Hematopoietic multipotent progenitor cell treated with erythropoietin and hydrocortisone succinate and interleukin-3 and kit ligand, for 17 days (in vitro differentiated cells): ENCODE data around the gene PCDHB6.
"Not testable (repeated sequence)": the region's sequence is repeated elsewhere in the genome, so short reads cannot be mapped to it uniquely, and the experiment has no call there.

Source experiments
- DNase-seq: peaks from one replicate; pipeline ENCODE4 v3.0.0-alpha.2; 2015; ENCODE audit warnings: low spot score

Gene PCDHB6

GRCh38 chr5:141149812-141150211 is at the start of gene PCDHB6:
Gene PCDHB6, plus strand, starts transcription at chr5:141150057. Its CDS starts 201 bp downstream, at chr5:141150258.
- DNase-seq = no peak

GRCh38 chr5:141100243-141100805 is 49.5 kb upstream of the PCDHB6 start, which contains the start of gene PCDHB3:
Gene PCDHB3, plus strand, starts transcription at chr5:141100473. Its CDS starts 177 bp downstream, at chr5:141100650.
- DNase-seq = no peak

GRCh38 chr5:141101059-141101458 is 48.8 kb upstream of the PCDHB6 start:
- no peak for DNase-seq

- DNase-seq = not testable (repeated sequence)
Observed at GRCh38 chr5:141102070-141102469, 47.8 kb upstream of the PCDHB6 start.

GRCh38 chr5:141102471-141102870 is 47.4 kb upstream of the PCDHB6 start:
- DNase-seq = not testable (repeated sequence)

GRCh38 chr5:141105350-141105749 is 44.5 kb upstream of the PCDHB6 start:
- DNase-seq = no peak

GRCh38 chr5:141119250-141119649 is 30.6 kb upstream of the PCDHB6 start:
- no peak for DNase-seq

GRCh38 chr5:141121563-141121962 is 28.3 kb upstream of the PCDHB6 start, which contains the start of gene PCDHB4:
Gene PCDHB4, plus strand, starts transcription at chr5:141121818. Its CDS starts 181 bp downstream, at chr5:141121999.
- DNase-seq = no peak

GRCh38 chr5:141121985-141122384 is 27.9 kb upstream of the PCDHB6 start:
- DNase-seq = no peak

GRCh38 chr5:141123396-141124135 is 26.3 kb upstream of the PCDHB6 start:
- not testable (repeated sequence) for DNase-seq

- no peak for DNase-seq
Observed at GRCh38 chr5:141127305-141127704, 22.6 kb upstream of the PCDHB6 start.

GRCh38 chr5:141135030-141135717 is 14.7 kb upstream of the PCDHB6 start, which contains the start of gene PCDHB5:
Gene PCDHB5, plus strand, starts transcription at chr5:141135206. Its CDS starts 229 bp downstream, at chr5:141135435.
- no peak for DNase-seq

- DNase-seq = no peak
Observed at GRCh38 chr5:141135718-141136266, 14.1 kb upstream of the PCDHB6 start.

GRCh38 chr5:141137346-141137745 is 12.5 kb upstream of the PCDHB6 start:
- not testable (repeated sequence) for DNase-seq

GRCh38 chr5:141150224-141150992 is 551 bp downstream of the PCDHB6 start:
- no peak for DNase-seq

- no peak for DNase-seq
Observed at GRCh38 chr5:141150993-141151325, 1.1 kb downstream of the PCDHB6 start.

GRCh38 chr5:141151632-141152031 is 1.8 kb downstream of the PCDHB6 start:
- not testable (repeated sequence) for DNase-seq

GRCh38 chr5:141152096-141152495 is 2.2 kb downstream of the PCDHB6 start:
- not testable (repeated sequence) for DNase-seq

GRCh38 chr5:141155540-141156374 is 5.9 kb downstream of the PCDHB6 start:
- no peak for DNase-seq

GRCh38 chr5:141157356-141157755 is 7.5 kb downstream of the PCDHB6 start:
- not testable (repeated sequence) for DNase-seq

GRCh38 chr5:141157901-141158300 is 8.0 kb downstream of the PCDHB6 start:
- DNase-seq = not testable (repeated sequence)
